Measurements from ENCODE around the gene CSHL1. TPM values are rescaled to one million over a fixed set of nuclear protein-coding genes. Genes with fewer than 3 reads are reported as not detected.

CSHL1 gene
- polyA plus RNA-seq: not detected
- long read RNA-seq, donor 1: 0 reads
- long read RNA-seq, donor 2: 0 reads
- long read RNA-seq, donor 3: 0 reads
- long read RNA-seq, donor 4: 0 reads
- long read RNA-seq, donor 5: 0 reads
- long read RNA-seq, donor 6: 0 reads
- long read RNA-seq, donor 7, partial matches to known transcripts: 0 of 1 reads
- long read RNA-seq, donor 7, other reads (novel, unspliced or antisense): 0 of 1 reads
- long read RNA-seq, donor 8: 0 reads
- long read RNA-seq, donor 9: 0 reads
- long read RNA-seq, donor 10: 0 reads

DNA sequence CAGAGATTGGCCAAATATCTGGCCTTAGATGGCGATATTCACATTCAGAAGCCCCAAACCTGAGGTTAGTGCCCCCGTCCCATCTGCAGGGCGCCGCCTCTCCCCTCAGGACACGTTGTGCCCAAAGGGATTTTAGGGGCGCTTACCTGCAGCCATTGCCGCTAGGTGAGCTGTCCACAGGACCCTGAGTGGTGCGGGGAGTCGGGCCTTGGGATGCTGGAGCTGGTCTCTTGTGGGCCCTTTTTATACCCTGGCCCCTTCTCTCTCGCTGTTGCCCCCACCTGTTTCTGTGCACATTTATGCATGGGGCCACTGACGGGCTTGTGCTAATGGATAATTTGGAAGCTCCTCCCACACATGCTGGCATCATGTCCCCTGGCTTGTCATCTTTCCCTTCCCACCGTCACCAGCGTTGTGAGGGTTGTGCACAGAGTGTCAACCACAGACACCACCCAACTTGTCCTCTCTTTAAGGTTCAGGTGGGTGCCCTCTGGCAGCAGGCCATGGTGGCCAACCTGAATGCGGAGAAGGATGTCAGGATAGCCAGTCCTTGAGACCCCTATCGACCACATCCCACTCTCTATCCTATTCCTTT is at the start of gene CSHL1:
Gene CSHL1 (minus strand): TSS at position 218 of the 595 bp plus-strand sequence. CDS start 62 bp downstream, at position 156.
- Histone ChIP-seq H3K4me3 (ENCODE audit: low read depth in 1 of 3, low read length in 3 of 3) (no peak within 1 kb of the TSS), H3K27ac (ENCODE audit: low read depth in 1 of 3, low read length in 2 of 3) (no peak within 1 kb of the TSS), H3K9me3 (ENCODE audit: control insufficient read depth in 2 of 2, insufficient read depth in 1 of 2, low read depth in 1 of 2, low read length in 1 of 2) (no peaks in the 10 kb centered on the region), H3K27me3 (ENCODE audit: control insufficient read depth in 3 of 3, insufficient read depth in 3 of 3, low read length in 3 of 3) (peaks cover 0 to 16% (median 0%) of the 10 kb centered on the region in 3 donors), H3K36me3 (ENCODE audit: control insufficient read depth in 3 of 3, insufficient read depth in 2 of 3, low read depth in 1 of 3, low read length in 3 of 3) (no peaks in the 10 kb centered on the region), H3K4me1 (ENCODE audit: control insufficient read depth in 3 of 3, insufficient read depth in 2 of 3, low read depth in 1 of 3, low read length in 2 of 3) (no peaks in the 10 kb centered on the region)
- FAIRE-seq (no peak), DNase-seq (no peak)
- WGBS, 3 donors: 71 to 74% (median 71%) methylated on average over 15 of the region's 15 CpGs

DNA sequence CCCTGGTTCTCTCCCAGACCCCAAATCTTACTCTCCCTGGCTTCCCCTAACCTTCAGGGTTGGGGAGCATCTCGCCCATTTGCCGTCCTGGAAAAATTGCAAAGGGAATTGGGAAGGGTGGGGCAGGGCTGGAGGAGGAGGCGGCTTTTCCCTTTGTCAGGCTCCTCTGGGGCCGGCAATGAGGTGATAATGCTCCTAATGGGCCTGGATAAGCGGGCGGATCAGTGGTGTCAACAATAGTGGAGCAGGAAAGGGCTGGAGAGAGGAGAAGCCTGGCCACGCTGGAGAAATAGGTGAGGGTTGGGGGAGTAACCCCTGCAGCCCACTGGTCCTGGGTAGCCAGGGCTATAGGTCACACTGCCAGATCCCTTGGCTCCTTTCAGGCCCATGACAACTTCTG is 49.4 kb upstream of the CSHL1 start:
- Histone ChIP-seq H3K9me3 (ENCODE audit: control insufficient read depth in 2 of 2, insufficient read depth in 1 of 2, low read depth in 1 of 2, low read length in 1 of 2) (no peaks in the 10 kb centered on the region), H3K4me3 (ENCODE audit: low read depth in 1 of 3, low read length in 3 of 3) (no peak overlapping the region), H3K27me3 (ENCODE audit: control insufficient read depth in 3 of 3, insufficient read depth in 3 of 3, low read length in 3 of 3) (peaks cover 0 to 12% (median 0%) of the 10 kb centered on the region in 3 donors), H3K27ac (ENCODE audit: low read depth in 1 of 3, low read length in 2 of 3) (no peak overlapping the region), H3K4me1 (ENCODE audit: control insufficient read depth in 3 of 3, insufficient read depth in 2 of 3, low read depth in 1 of 3, low read length in 2 of 3) (peaks cover 0 to 5% (median 0%) of the 10 kb centered on the region in 3 donors), H3K36me3 (ENCODE audit: control insufficient read depth in 3 of 3, insufficient read depth in 2 of 3, low read depth in 1 of 3, low read length in 3 of 3) (no peaks in the 10 kb centered on the region)
- DNase-seq (no peak), FAIRE-seq (no peak)
- 33 to 57% (median 44%) methylated on average over 7 of the region's 7 CpGs for WGBS, 3 donors

DNA sequence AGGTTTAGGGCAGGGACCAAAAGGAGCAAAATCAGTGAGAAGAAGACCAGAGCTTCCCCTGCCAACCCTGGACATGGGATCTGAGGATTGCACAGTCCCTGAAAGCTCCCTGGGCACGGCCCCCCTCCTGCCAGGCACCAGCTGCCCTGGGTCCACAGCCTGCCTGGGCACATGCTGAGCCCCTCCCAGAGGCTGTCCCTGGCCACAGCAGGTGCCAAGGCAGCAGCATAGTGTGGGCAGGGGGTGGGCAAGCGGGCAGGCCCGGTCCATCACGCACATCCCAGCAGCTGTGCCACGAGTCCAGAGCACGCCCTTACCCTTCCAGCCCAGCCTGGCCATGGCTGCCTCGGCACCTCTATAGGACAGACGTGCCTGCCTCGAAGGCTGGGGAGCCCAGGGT is 48.9 kb upstream of the CSHL1 start:
- Histone ChIP-seq H3K27me3 (ENCODE audit: control insufficient read depth in 3 of 3, insufficient read depth in 3 of 3, low read length in 3 of 3) (peaks cover 0 to 12% (median 0%) of the 10 kb centered on the region in 3 donors), H3K4me1 (ENCODE audit: control insufficient read depth in 3 of 3, insufficient read depth in 2 of 3, low read depth in 1 of 3, low read length in 2 of 3) (peaks cover 0 to 5% (median 0%) of the 10 kb centered on the region in 3 donors), H3K9me3 (ENCODE audit: control insufficient read depth in 2 of 2, insufficient read depth in 1 of 2, low read depth in 1 of 2, low read length in 1 of 2) (no peaks in the 10 kb centered on the region), H3K36me3 (ENCODE audit: control insufficient read depth in 3 of 3, insufficient read depth in 2 of 3, low read depth in 1 of 3, low read length in 3 of 3) (no peaks in the 10 kb centered on the region), H3K4me3 (ENCODE audit: low read depth in 1 of 3, low read length in 3 of 3) (no peak overlapping the region), H3K27ac (ENCODE audit: low read depth in 1 of 3, low read length in 2 of 3) (no peak overlapping the region)
- FAIRE-seq: no peak
- DNase-seq: no peak
- 31 to 69% (median 43%) methylated on average over 9 of the region's 9 CpGs for WGBS, 3 donors

GRCh38 chr17:63956296-63956920 is 45.4 kb upstream of the CSHL1 start:
- no peak overlapping the region for H3K27ac ChIP-seq (ENCODE audit: low read depth in 1 of 3, low read length in 2 of 3)
- no peak for FAIRE-seq
- WGBS, 3 donors: 94 to 98% (median 95%) methylated on average over 5 of the region's 5 CpGs

GRCh38 chr17:63955791-63956190 is 44.7 kb upstream of the CSHL1 start:
- Histone ChIP-seq H3K4me3 (ENCODE audit: low read depth in 1 of 3, low read length in 3 of 3) (no peak overlapping the region), H3K9me3 (ENCODE audit: control insufficient read depth in 2 of 2, insufficient read depth in 1 of 2, low read depth in 1 of 2, low read length in 1 of 2) (no peaks in the 10 kb centered on the region), H3K27me3 (ENCODE audit: control insufficient read depth in 3 of 3, insufficient read depth in 3 of 3, low read length in 3 of 3) (peaks cover 0 to 10% (median 0%) of the 10 kb centered on the region in 3 donors), H3K36me3 (ENCODE audit: control insufficient read depth in 3 of 3, insufficient read depth in 2 of 3, low read depth in 1 of 3, low read length in 3 of 3) (no peaks in the 10 kb centered on the region), H3K27ac (ENCODE audit: low read depth in 1 of 3, low read length in 2 of 3) (no peak overlapping the region), H3K4me1 (ENCODE audit: control insufficient read depth in 3 of 3, insufficient read depth in 2 of 3, low read depth in 1 of 3, low read length in 2 of 3) (no peaks in the 10 kb centered on the region)
- WGBS, 3 donors: 82 to 90% (median 87%) methylated on average over 4 of the region's 4 CpGs
- DNase-seq (no peak), FAIRE-seq (no peak)

More at GRCh38 chr17:63956296-63956920, 45.4 kb upstream of the CSHL1 start:
- Histone ChIP-seq H3K9me3 (ENCODE audit: control insufficient read depth in 2 of 2, insufficient read depth in 1 of 2, low read depth in 1 of 2, low read length in 1 of 2) (no peaks in the 10 kb centered on the region), H3K4me1 (ENCODE audit: control insufficient read depth in 3 of 3, insufficient read depth in 2 of 3, low read depth in 1 of 3, low read length in 2 of 3) (peaks cover 0 to 4% (median 0%) of the 10 kb centered on the region in 3 donors), H3K27me3 (ENCODE audit: control insufficient read depth in 3 of 3, insufficient read depth in 3 of 3, low read length in 3 of 3) (peaks cover 0 to 10% (median 0%) of the 10 kb centered on the region in 3 donors), H3K4me3 (ENCODE audit: low read depth in 1 of 3, low read length in 3 of 3) (no peak overlapping the region), H3K36me3 (ENCODE audit: control insufficient read depth in 3 of 3, insufficient read depth in 2 of 3, low read depth in 1 of 3, low read length in 3 of 3) (no peaks in the 10 kb centered on the region)
- no peak for DNase-seq

- Histone ChIP-seq H3K36me3 (ENCODE audit: control insufficient read depth in 3 of 3, insufficient read depth in 2 of 3, low read depth in 1 of 3, low read length in 3 of 3) (no peaks in the 10 kb centered on the region), H3K4me3 (ENCODE audit: low read depth in 1 of 3, low read length in 3 of 3) (no peak overlapping the region), H3K9me3 (ENCODE audit: control insufficient read depth in 2 of 2, insufficient read depth in 1 of 2, low read depth in 1 of 2, low read length in 1 of 2) (no peaks in the 10 kb centered on the region), H3K27ac (ENCODE audit: low read depth in 1 of 3, low read length in 2 of 3) (no peak overlapping the region), H3K27me3 (ENCODE audit: control insufficient read depth in 3 of 3, insufficient read depth in 3 of 3, low read length in 3 of 3) (peaks cover 0 to 5% (median 0%) of the 10 kb centered on the region in 3 donors), H3K4me1 (ENCODE audit: control insufficient read depth in 3 of 3, insufficient read depth in 2 of 3, low read depth in 1 of 3, low read length in 2 of 3) (no peaks in the 10 kb centered on the region)
- DNase-seq (no peak), FAIRE-seq (no peak)
- 74 to 82% (median 75%) methylated on average over 11 of the region's 11 CpGs for WGBS, 3 donors
Measured at GRCh38 chr17:63955232-63955631, 44.2 kb upstream of the CSHL1 start.

GRCh38 chr17:63954402-63955063 is 43.5 kb upstream of the CSHL1 start:
- FAIRE-seq: no peak
- Histone ChIP-seq H3K4me1 (ENCODE audit: control insufficient read depth in 3 of 3, insufficient read depth in 2 of 3, low read depth in 1 of 3, low read length in 2 of 3) (no peaks in the 10 kb centered on the region), H3K4me3 (ENCODE audit: low read depth in 1 of 3, low read length in 3 of 3) (no peak overlapping the region), H3K36me3 (ENCODE audit: control insufficient read depth in 3 of 3, insufficient read depth in 2 of 3, low read depth in 1 of 3, low read length in 3 of 3) (no peaks in the 10 kb centered on the region), H3K27ac (ENCODE audit: low read depth in 1 of 3, low read length in 2 of 3) (no peak overlapping the region), H3K27me3 (ENCODE audit: control insufficient read depth in 3 of 3, insufficient read depth in 3 of 3, low read length in 3 of 3) (no peaks in the 10 kb centered on the region), H3K9me3 (ENCODE audit: control insufficient read depth in 2 of 2, insufficient read depth in 1 of 2, low read depth in 1 of 2, low read length in 1 of 2) (no peaks in the 10 kb centered on the region)
- 41 to 50% (median 43%) methylated on average over 10 to 11 of the region's 11 CpGs for WGBS, 3 donors
- peak in 1 of 2 donors; percentile 5 for DNase-seq
